HG03045 (cell line): ENCODE data around the gene KRTAP1-4.
"Not testable (repeated sequence)": the region's sequence is repeated elsewhere in the genome, so short reads cannot be mapped to it uniquely, and the experiment has no call there.

ENCODE experiments used
- ATAC-seq: cut with Tn5 transposase; IDR thresholded peaks from one replicate; pipeline ENCODE4 v1.9.1; 2021; ENCODE audit warnings: mild to moderate bottlenecking, moderate library complexity; ENCODE audit not compliant: unreplicated experiment

The KRTAP1-4 gene

GRCh38 chr17:41048441-41048840 lies 18.4 kb upstream of the KRTAP1-4 start:
- ATAC-seq = no peak

- not testable (repeated sequence) for ATAC-seq
Observed at GRCh38 chr17:41046735-41047465, 16.9 kb upstream of the KRTAP1-4 start, which contains the start of gene KRTAP2-1. KRTAP2-1 (minus strand) TSS chr17:41047316; CDS start chr17:41047267, 49 bp downstream.

GRCh38 chr17:41042953-41043352 lies 13.0 kb upstream of the KRTAP1-4 start:
- ATAC-seq = no peak

GRCh38 chr17:41040783-41041571 lies 11.0 kb upstream of the KRTAP1-4 start, which contains the start of gene KRTAP1-1:
KRTAP1-1 (minus strand) TSS chr17:41041450; CDS start chr17:41041397, 53 bp downstream.
- ATAC-seq = not testable (repeated sequence)

- no peak for ATAC-seq
Observed at GRCh38 chr17:41037853-41038350, 7.9 kb upstream of the KRTAP1-4 start.

- ATAC-seq = not testable (repeated sequence)
Observed at GRCh38 chr17:41034346-41034935, 4.4 kb upstream of the KRTAP1-4 start, which contains the start of gene KRTAP1-3. KRTAP1-3 (minus strand) TSS chr17:41034874; CDS start chr17:41034821, 53 bp downstream.

GRCh38 chr17:41026715-41027471 lies 3.1 kb downstream of the KRTAP1-4 start, which contains the start of gene KRTAP1-5:
KRTAP1-5 (minus strand) TSS chr17:41027208; CDS start chr17:41027155, 53 bp downstream.
- no peak for ATAC-seq

- no peak for ATAC-seq
Observed at GRCh38 chr17:41024697-41025096, 5.3 kb downstream of the KRTAP1-4 start.

- no peak for ATAC-seq
Observed at GRCh38 chr17:41020336-41020735, 9.7 kb downstream of the KRTAP1-4 start.

GRCh38 chr17:41019415-41019814 lies 10.6 kb downstream of the KRTAP1-4 start:
- no peak for ATAC-seq

GRCh38 chr17:41018541-41018940 lies 11.5 kb downstream of the KRTAP1-4 start:
- no peak for ATAC-seq

- ATAC-seq = no peak
Observed at GRCh38 chr17:41016578-41017215, 13.3 kb downstream of the KRTAP1-4 start.

GRCh38 chr17:41015454-41015853 lies 14.5 kb downstream of the KRTAP1-4 start:
- no peak for ATAC-seq

GRCh38 chr17:41013606-41014005 lies 16.4 kb downstream of the KRTAP1-4 start:
- no peak for ATAC-seq

GRCh38 chr17:41013181-41013580 lies 16.8 kb downstream of the KRTAP1-4 start:
- no peak for ATAC-seq

GRCh38 chr17:41012326-41013120 lies 17.5 kb downstream of the KRTAP1-4 start:
- ATAC-seq = no peak

- ATAC-seq = no peak
Observed at GRCh38 chr17:41010441-41010840, 19.6 kb downstream of the KRTAP1-4 start.

- ATAC-seq = no peak
Observed at GRCh38 chr17:41009936-41010335, 20.1 kb downstream of the KRTAP1-4 start.

- no peak for ATAC-seq
Observed at GRCh38 chr17:41009301-41009760, 20.7 kb downstream of the KRTAP1-4 start.
